Endothelial cell of umbilical vein (primary cell): Measurements from ENCODE around the gene ACTR10.

ENCODE experiments used
- TF ChIP-seq, protein P1 (sequence below), 2 donors: IDR thresholded peaks; 1 replicate in 1 of 2; 2 replicates in 1 of 2; pipeline ENCODE4 v1.5.1; 2011; ENCODE audit warnings: low read length in 2 of 2, mild to moderate bottlenecking in 2 of 2, moderate library complexity in 2 of 2, control low read depth in 1 of 2, inconsistent platforms in 1 of 2, low read depth in 1 of 2; ENCODE audit not compliant: insufficient read depth in 1 of 2; ENCODE audit errors: extremely low read depth in 1 of 2
- TF ChIP-seq, protein P2 (sequence below): IDR thresholded peaks from 2 replicates; pipeline ENCODE4 v1.6.1; 2011; ENCODE audit not compliant: insufficient read depth, insufficient read length

DNA sequence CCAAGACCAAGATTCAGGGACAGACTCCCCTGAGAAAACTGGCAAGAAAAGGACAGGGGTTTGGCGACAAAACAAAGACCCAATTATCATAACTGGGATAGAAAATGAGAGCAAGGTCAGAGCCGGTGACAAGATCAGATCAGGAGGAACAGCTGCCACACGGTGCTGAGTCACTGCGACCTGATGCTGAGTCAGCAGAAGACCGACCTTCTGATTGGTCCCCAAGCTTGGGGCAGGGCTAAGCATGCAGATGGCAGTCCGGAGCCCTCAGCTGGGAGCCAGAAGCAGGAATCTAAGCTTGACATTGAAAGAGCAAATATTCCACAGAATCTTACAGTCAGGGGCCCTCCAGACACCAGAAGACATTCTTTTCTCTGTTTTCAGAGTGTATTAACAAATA lies 28.9 kb upstream of the ACTR10 start:
- TF ChIP-seq, protein P1, sequence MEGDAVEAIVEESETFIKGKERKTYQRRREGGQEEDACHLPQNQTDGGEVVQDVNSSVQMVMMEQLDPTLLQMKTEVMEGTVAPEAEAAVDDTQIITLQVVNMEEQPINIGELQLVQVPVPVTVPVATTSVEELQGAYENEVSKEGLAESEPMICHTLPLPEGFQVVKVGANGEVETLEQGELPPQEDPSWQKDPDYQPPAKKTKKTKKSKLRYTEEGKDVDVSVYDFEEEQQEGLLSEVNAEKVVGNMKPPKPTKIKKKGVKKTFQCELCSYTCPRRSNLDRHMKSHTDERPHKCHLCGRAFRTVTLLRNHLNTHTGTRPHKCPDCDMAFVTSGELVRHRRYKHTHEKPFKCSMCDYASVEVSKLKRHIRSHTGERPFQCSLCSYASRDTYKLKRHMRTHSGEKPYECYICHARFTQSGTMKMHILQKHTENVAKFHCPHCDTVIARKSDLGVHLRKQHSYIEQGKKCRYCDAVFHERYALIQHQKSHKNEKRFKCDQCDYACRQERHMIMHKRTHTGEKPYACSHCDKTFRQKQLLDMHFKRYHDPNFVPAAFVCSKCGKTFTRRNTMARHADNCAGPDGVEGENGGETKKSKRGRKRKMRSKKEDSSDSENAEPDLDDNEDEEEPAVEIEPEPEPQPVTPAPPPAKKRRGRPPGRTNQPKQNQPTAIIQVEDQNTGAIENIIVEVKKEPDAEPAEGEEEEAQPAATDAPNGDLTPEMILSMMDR (IDR thresholded peaks at IDR 0.05; ENCODE audit: extremely low read depth in 1 of 2, insufficient read depth in 1 of 2, low read depth in 1 of 2, low read length in 2 of 2), result no peak
- TF ChIP-seq, protein P2, sequence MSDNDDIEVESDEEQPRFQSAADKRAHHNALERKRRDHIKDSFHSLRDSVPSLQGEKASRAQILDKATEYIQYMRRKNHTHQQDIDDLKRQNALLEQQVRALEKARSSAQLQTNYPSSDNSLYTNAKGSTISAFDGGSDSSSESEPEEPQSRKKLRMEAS, result no peak
